ENCODE data around the gene HOMEZ. TPM values are rescaled to one million over a fixed set of nuclear protein-coding genes. Genes with fewer than 3 reads are reported as not detected.

HOMEZ gene
- total and polyA plus RNA-seq, 2 of the 8 experiments (the other 6 are each of a cell fraction or from before 2014, with no cell fraction given) = 9.1 to 15.9 TPM

Small RNA genes within 50 kb of the gene (small RNA-seq; reads per million reads assigned to genes)
- gene AL049829.1 (ENCODE audit: insufficient read depth) (not detected), gene RNU6-1046P (ENCODE audit: insufficient read depth) (not detected)

Other genes with a start within 250 kb of the HOMEZ start
- gene PSMB11, start 243.9 kb downstream of the HOMEZ start, total RNA-seq (2021; fragmentation: NEBNext Ultra II Directional; extraction: Animal tissue kit (Norgen Biotek cat#: 25700)) = not detected in 2 replicates
- not detected in 2 replicates for gene PSMB11, start 243.9 kb downstream of the HOMEZ start, polyA plus RNA-seq (2011; rRNA removed)
- gene CDH24, start 228.6 kb downstream of the HOMEZ start, total RNA-seq (2021; fragmentation: NEBNext Ultra II Directional; extraction: Animal tissue kit (Norgen Biotek cat#: 25700)) = 18.1 TPM in 2 replicates
- gene CDH24, start 228.6 kb downstream of the HOMEZ start, polyA plus RNA-seq (2011; rRNA removed) = 27.6 and 41.8 TPM in 2 replicates
- 233 and 237 TPM in 2 replicates for gene ACIN1, start 191.0 kb downstream of the HOMEZ start, total RNA-seq (2021; fragmentation: NEBNext Ultra II Directional; extraction: Animal tissue kit (Norgen Biotek cat#: 25700))
- 132 and 153 TPM in 2 replicates for gene ACIN1, start 191.0 kb downstream of the HOMEZ start, polyA plus RNA-seq (2011; rRNA removed)
- 78.1 and 91.2 TPM in 2 replicates for gene C14orf119, start 190.6 kb downstream of the HOMEZ start, total RNA-seq (2021; fragmentation: NEBNext Ultra II Directional; extraction: Animal tissue kit (Norgen Biotek cat#: 25700))
- gene C14orf119, start 190.6 kb downstream of the HOMEZ start, polyA plus RNA-seq (2011; rRNA removed) = 49.8 and 94.0 TPM in 2 replicates
- not detected in 2 replicates for gene CIROP, start 181.1 kb downstream of the HOMEZ start, total RNA-seq (2021; fragmentation: NEBNext Ultra II Directional; extraction: Animal tissue kit (Norgen Biotek cat#: 25700))
- 0.03 and 0.06 TPM in 2 replicates for gene CIROP, start 181.1 kb downstream of the HOMEZ start, polyA plus RNA-seq (2011; rRNA removed)
- not detected in 2 replicates for gene CEBPE, start 166.9 kb downstream of the HOMEZ start, total RNA-seq (2021; fragmentation: NEBNext Ultra II Directional; extraction: Animal tissue kit (Norgen Biotek cat#: 25700))
- gene CEBPE, start 166.9 kb downstream of the HOMEZ start, polyA plus RNA-seq (2011; rRNA removed) = 0.05 and 0.06 TPM in 2 replicates
- 204 and 209 TPM in 2 replicates for gene SLC7A8, start 102.5 kb downstream of the HOMEZ start, total RNA-seq (2021; fragmentation: NEBNext Ultra II Directional; extraction: Animal tissue kit (Norgen Biotek cat#: 25700))
- 181 and 182 TPM in 2 replicates for gene SLC7A8, start 102.5 kb downstream of the HOMEZ start, polyA plus RNA-seq (2011; rRNA removed)
- gene RNF212B, start 48.2 kb downstream of the HOMEZ start, total RNA-seq (2021; fragmentation: NEBNext Ultra II Directional; extraction: Animal tissue kit (Norgen Biotek cat#: 25700)) = 1.2 TPM in 1 of 2 replicates, not detected in the other
- 0.36 and 0.95 TPM in 2 replicates for gene RNF212B, start 48.2 kb downstream of the HOMEZ start, polyA plus RNA-seq (2011; rRNA removed)
- 3.7 and 4.4 TPM in 2 replicates for gene PPP1R3E, start 16.7 kb upstream of the HOMEZ start, total RNA-seq (2021; fragmentation: NEBNext Ultra II Directional; extraction: Animal tissue kit (Norgen Biotek cat#: 25700))
- gene PPP1R3E, start 16.7 kb upstream of the HOMEZ start, polyA plus RNA-seq (2011; rRNA removed) = 3.5 and 4.7 TPM in 2 replicates
- gene BCL2L2, start 20.7 kb upstream of the HOMEZ start, total RNA-seq (2021; fragmentation: NEBNext Ultra II Directional; extraction: Animal tissue kit (Norgen Biotek cat#: 25700)) = 13.3 and 13.8 TPM in 2 replicates
- gene BCL2L2, start 20.7 kb upstream of the HOMEZ start, polyA plus RNA-seq (2011; rRNA removed) = 9.3 and 10.5 TPM in 2 replicates
- gene PABPN1, start 35.3 kb upstream of the HOMEZ start, total RNA-seq (2021; fragmentation: NEBNext Ultra II Directional; extraction: Animal tissue kit (Norgen Biotek cat#: 25700)) = 300 and 312 TPM in 2 replicates
- gene PABPN1, start 35.3 kb upstream of the HOMEZ start, polyA plus RNA-seq (2011; rRNA removed) = 229 and 331 TPM in 2 replicates
- 39.4 and 43.0 TPM in 2 replicates for gene SLC22A17, start 66.8 kb upstream of the HOMEZ start, total RNA-seq (2021; fragmentation: NEBNext Ultra II Directional; extraction: Animal tissue kit (Norgen Biotek cat#: 25700))
- gene SLC22A17, start 66.8 kb upstream of the HOMEZ start, polyA plus RNA-seq (2011; rRNA removed) = 49.0 and 77.7 TPM in 2 replicates
- gene EFS, start 79.0 kb upstream of the HOMEZ start, total RNA-seq (2021; fragmentation: NEBNext Ultra II Directional; extraction: Animal tissue kit (Norgen Biotek cat#: 25700)) = 27.8 and 29.0 TPM in 2 replicates
- 28.6 and 39.0 TPM in 2 replicates for gene EFS, start 79.0 kb upstream of the HOMEZ start, polyA plus RNA-seq (2011; rRNA removed)
- gene IL25, start 86.7 kb upstream of the HOMEZ start, total RNA-seq (2021; fragmentation: NEBNext Ultra II Directional; extraction: Animal tissue kit (Norgen Biotek cat#: 25700)) = not detected in 2 replicates
- gene IL25, start 86.7 kb upstream of the HOMEZ start, polyA plus RNA-seq (2011; rRNA removed) = not detected in 2 replicates
- not detected in 2 replicates for gene CMTM5, start 90.9 kb upstream of the HOMEZ start, total RNA-seq (2021; fragmentation: NEBNext Ultra II Directional; extraction: Animal tissue kit (Norgen Biotek cat#: 25700))
- 2.1 and 2.8 TPM in 2 replicates for gene CMTM5, start 90.9 kb upstream of the HOMEZ start, polyA plus RNA-seq (2011; rRNA removed)
- not detected in 2 replicates for gene MYH6, start 122.1 kb upstream of the HOMEZ start, total RNA-seq (2021; fragmentation: NEBNext Ultra II Directional; extraction: Animal tissue kit (Norgen Biotek cat#: 25700))
- 0.03 and 0.05 TPM in 2 replicates for gene MYH6, start 122.1 kb upstream of the HOMEZ start, polyA plus RNA-seq (2011; rRNA removed)
- not detected in 2 replicates for gene MYH7, start 149.5 kb upstream of the HOMEZ start, total RNA-seq (2021; fragmentation: NEBNext Ultra II Directional; extraction: Animal tissue kit (Norgen Biotek cat#: 25700))
- 0.02 TPM in 1 of 2 replicates, not detected in the other for gene MYH7, start 149.5 kb upstream of the HOMEZ start, polyA plus RNA-seq (2011; rRNA removed)
- gene NGDN, start 183.6 kb upstream of the HOMEZ start, total RNA-seq (2021; fragmentation: NEBNext Ultra II Directional; extraction: Animal tissue kit (Norgen Biotek cat#: 25700)) = 48.8 and 56.0 TPM in 2 replicates
- 22.4 and 39.8 TPM in 2 replicates for gene NGDN, start 183.6 kb upstream of the HOMEZ start, polyA plus RNA-seq (2011; rRNA removed)

All from H1 (cell line).